HG02938 (cell line): Measurements from ENCODE around the gene RBM23.

Experiments
- ATAC-seq: cut with Tn5 transposase; IDR thresholded peaks from one replicate; pipeline ENCODE4 v1.9.1; 2021; ENCODE audit warnings: mild to moderate bottlenecking, moderate library complexity; ENCODE audit not compliant: unreplicated experiment

The RBM23 gene

GRCh38 chr14:22845821-22846625 is 72.9 kb downstream of the RBM23 start:
- no peak for ATAC-seq

DNA sequence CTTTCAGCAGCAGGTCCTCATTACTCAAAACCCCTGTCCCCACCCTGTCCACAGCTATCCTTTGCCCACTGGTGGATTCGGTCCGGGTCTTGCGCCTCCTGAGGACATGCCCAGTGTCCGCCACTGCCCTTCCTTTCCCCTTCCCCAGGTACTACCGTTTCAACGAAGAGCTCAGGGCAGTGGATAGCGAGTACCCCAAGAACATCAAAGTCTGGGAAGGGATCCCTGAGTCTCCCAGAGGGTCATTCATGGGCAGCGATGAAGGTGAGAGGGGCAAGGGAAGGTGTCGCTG is 73.9 kb downstream of the RBM23 start:
- no peak for ATAC-seq

- no peak for ATAC-seq
These were observed 74.5 kb downstream of the RBM23 start for GRCh38 chr14:22844221-22845102.
